ENCODE data around the gene CCR6. TPM values are rescaled to one million over a fixed set of nuclear protein-coding genes. Genes with fewer than 3 reads are reported as not detected.

Gene CCR6
- total RNA-seq, 1 donor from 2014 or later: not detected

- no peak for TF ChIP-seq CTCF (IDR thresholded peaks at IDR 0.05; ENCODE audit: unreplicated experiment)
- Mint-ChIP-seq H3K4me3 (ENCODE audit: unreplicated experiment) (peak overlapping the region; percentile 18), H3K36me3 (ENCODE audit: low read depth, unreplicated experiment) (no peaks in the 10 kb centered on the region), H3K9me3 (ENCODE audit: unreplicated experiment) (no peaks in the 10 kb centered on the region), H3K27me3 (ENCODE audit: unreplicated experiment) (no peaks in the 10 kb centered on the region), H3K27ac (ENCODE audit: unreplicated experiment) (no peak overlapping the region), H3K4me1 (ENCODE audit: unreplicated experiment) (peaks cover 11% of the 10 kb centered on the region)
- no peak for DNase-seq (ENCODE audit: low spot score)
These were observed 5.1 kb downstream of the CCR6 start for GRCh38 chr6:167127785-167128531.

- no peak overlapping the region for H3K27ac Mint-ChIP-seq (ENCODE audit: unreplicated experiment)
- TF ChIP-seq CTCF (IDR thresholded peaks at IDR 0.05; ENCODE audit: unreplicated experiment): no peak
- H3K36me3 Mint-ChIP-seq (ENCODE audit: low read depth, unreplicated experiment): no peaks in the 10 kb centered on the region
- H3K4me3 Mint-ChIP-seq (ENCODE audit: unreplicated experiment): no peak overlapping the region
- H3K27me3 Mint-ChIP-seq (ENCODE audit: unreplicated experiment): no peaks in the 10 kb centered on the region
- no peaks in the 10 kb centered on the region for H3K9me3 Mint-ChIP-seq (ENCODE audit: unreplicated experiment)
- DNase-seq (ENCODE audit: low spot score): no peak
- peaks cover 4% of the 10 kb centered on the region for H3K4me1 Mint-ChIP-seq (ENCODE audit: unreplicated experiment)
These were observed 6.3 kb downstream of the CCR6 start for GRCh38 chr6:167129159-167129558.

- no peaks in the 10 kb centered on the region for H3K9me3 Mint-ChIP-seq (ENCODE audit: unreplicated experiment)
- H3K4me1 Mint-ChIP-seq (ENCODE audit: unreplicated experiment): peaks cover 4% of the 10 kb centered on the region
- no peak overlapping the region for H3K4me3 Mint-ChIP-seq (ENCODE audit: unreplicated experiment)
- DNase-seq (ENCODE audit: low spot score): no peak
- TF ChIP-seq CTCF (IDR thresholded peaks at IDR 0.05; ENCODE audit: unreplicated experiment): no peak
- H3K36me3 Mint-ChIP-seq (ENCODE audit: low read depth, unreplicated experiment): no peaks in the 10 kb centered on the region
- no peaks in the 10 kb centered on the region for H3K27me3 Mint-ChIP-seq (ENCODE audit: unreplicated experiment)
- H3K27ac Mint-ChIP-seq (ENCODE audit: unreplicated experiment): no peak overlapping the region
These were observed 6.7 kb downstream of the CCR6 start for GRCh38 chr6:167129562-167129961.

- no peak overlapping the region for H3K27ac Mint-ChIP-seq (ENCODE audit: unreplicated experiment)
- no peak for DNase-seq (ENCODE audit: low spot score)
- TF ChIP-seq CTCF (IDR thresholded peaks at IDR 0.05; ENCODE audit: unreplicated experiment): no peak
- H3K27me3 Mint-ChIP-seq (ENCODE audit: unreplicated experiment): no peaks in the 10 kb centered on the region
- peaks cover 4% of the 10 kb centered on the region for H3K4me1 Mint-ChIP-seq (ENCODE audit: unreplicated experiment)
- no peaks in the 10 kb centered on the region for H3K36me3 Mint-ChIP-seq (ENCODE audit: low read depth, unreplicated experiment)
- no peak overlapping the region for H3K4me3 Mint-ChIP-seq (ENCODE audit: unreplicated experiment)
- no peaks in the 10 kb centered on the region for H3K9me3 Mint-ChIP-seq (ENCODE audit: unreplicated experiment)
These were observed 7.2 kb downstream of the CCR6 start for GRCh38 chr6:167130008-167130677.

All from endothelial cell (in vitro differentiated cells).